Gastroesophageal sphincter (tissue), 3 donors: ENCODE data around the gene MCRIP1.

Experiments
- CTCF ChIP-seq, 4 experiments: fragments of 200-600 bp in 2 of 4; fragments of 450-650 bp in 2 of 4; sonication (generic) in 1 of 4; IDR thresholded peaks; one replicate each; pipeline ENCODE4 v1.5.1; 2017 to 2019; ENCODE audit warnings: antibody characterized with exemption in 4 of 4, mild to moderate bottlenecking in 2 of 4, moderate library complexity in 2 of 4
- EP300 ChIP-seq: sonication (generic); formaldehyde crosslinking; IDR thresholded peaks from one replicate; pipeline ENCODE4 v1.6.1; 2017; ENCODE audit warnings: antibody characterized with exemption, mild to moderate bottlenecking
- POLR2AphosphoS5 ChIP-seq: sonication (generic); formaldehyde crosslinking; IDR thresholded peaks from one replicate; pipeline ENCODE4 v1.6.1; 2017; ENCODE audit warnings: antibody characterized with exemption

GRCh38 chr17:81842725-81843504 lies 9.8 kb upstream of the MCRIP1 start:
- TF ChIP-seq POLR2AphosphoS5 (no peak), CTCF (IDR thresholded peaks at IDR 0.05) (no peak), EP300 (no peak)
